GM12801 (cell line): Measurements from ENCODE around the gene ANAPC13.

Experiments used
- TF ChIP-seq, protein P1 (sequence below): IDR thresholded peaks from one replicate; pipeline ENCODE4 v1.5.1; 2011; ENCODE audit warnings: control low read depth; ENCODE audit not compliant: insufficient read length; ENCODE audit errors: extremely low read depth

The ANAPC13 gene

DNA sequence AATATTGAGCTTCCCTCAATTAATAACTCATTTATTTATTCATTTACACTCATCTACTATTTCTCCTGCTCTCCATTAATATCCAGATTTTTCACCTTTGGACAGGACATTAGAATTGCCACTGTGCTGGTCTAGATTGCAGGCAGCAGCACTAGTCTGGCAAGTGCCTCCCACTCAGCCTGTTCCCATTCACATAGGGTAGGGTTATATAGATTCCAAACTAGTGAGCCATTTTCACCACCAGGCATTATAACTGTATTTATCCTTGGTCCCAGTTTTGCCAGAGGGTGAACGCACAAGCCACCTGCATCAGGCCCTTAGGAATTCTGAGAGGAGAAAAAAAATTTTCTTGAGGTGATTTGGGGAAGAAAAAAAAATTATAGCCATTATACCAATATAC, 44.5 kb downstream of the ANAPC13 start:
- TF ChIP-seq, protein P1, sequence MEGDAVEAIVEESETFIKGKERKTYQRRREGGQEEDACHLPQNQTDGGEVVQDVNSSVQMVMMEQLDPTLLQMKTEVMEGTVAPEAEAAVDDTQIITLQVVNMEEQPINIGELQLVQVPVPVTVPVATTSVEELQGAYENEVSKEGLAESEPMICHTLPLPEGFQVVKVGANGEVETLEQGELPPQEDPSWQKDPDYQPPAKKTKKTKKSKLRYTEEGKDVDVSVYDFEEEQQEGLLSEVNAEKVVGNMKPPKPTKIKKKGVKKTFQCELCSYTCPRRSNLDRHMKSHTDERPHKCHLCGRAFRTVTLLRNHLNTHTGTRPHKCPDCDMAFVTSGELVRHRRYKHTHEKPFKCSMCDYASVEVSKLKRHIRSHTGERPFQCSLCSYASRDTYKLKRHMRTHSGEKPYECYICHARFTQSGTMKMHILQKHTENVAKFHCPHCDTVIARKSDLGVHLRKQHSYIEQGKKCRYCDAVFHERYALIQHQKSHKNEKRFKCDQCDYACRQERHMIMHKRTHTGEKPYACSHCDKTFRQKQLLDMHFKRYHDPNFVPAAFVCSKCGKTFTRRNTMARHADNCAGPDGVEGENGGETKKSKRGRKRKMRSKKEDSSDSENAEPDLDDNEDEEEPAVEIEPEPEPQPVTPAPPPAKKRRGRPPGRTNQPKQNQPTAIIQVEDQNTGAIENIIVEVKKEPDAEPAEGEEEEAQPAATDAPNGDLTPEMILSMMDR = no peak

DNA sequence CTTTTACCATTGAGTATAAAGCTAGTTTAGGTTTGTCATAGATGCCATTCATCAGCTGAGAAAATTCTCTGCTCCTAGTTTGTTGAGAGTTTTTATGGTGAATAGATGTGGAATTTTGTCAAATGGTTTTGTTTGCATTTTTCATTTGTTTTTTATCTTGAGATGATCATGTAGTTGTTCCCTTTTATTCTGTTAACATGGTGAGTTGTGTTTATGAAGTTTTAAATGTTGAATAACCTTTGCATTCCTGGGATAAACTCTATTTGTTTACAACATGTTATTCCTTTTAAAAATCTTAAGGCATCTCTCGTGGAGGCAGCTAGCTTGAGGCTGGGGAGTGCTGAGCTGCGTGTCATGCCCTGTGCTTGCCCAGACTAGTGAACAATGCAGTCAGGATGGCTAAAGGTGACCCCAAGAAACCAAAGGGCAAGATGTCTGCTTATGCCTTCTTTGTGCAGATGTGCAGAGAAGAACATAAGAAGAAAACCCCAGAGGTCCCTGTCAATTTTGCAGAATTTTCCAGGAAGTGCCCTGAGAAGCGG, 48.5 kb downstream of the ANAPC13 start:
- TF ChIP-seq, protein P1 = no peak

DNA sequence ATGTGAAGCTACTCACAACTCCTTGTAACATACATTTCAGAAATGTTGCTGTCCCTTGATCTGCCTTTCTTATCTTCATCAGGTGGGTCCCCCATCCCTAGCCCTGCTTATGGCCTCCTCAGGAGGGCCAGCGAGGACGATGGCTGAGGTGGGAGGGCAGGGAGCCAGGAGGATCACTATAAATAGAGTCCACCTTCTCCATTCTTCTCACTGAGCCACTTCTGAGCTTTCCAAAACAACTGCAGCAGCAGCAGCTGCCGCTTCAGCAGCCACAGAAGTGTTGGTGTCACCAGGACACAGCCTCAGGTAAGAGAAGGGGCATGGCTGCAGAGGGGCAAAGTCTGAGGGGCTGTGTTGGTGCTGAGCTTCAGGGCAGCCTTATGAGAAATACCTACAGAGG, 53.5 kb downstream of the ANAPC13 start:
- TF ChIP-seq, protein P1 = no peak

DNA sequence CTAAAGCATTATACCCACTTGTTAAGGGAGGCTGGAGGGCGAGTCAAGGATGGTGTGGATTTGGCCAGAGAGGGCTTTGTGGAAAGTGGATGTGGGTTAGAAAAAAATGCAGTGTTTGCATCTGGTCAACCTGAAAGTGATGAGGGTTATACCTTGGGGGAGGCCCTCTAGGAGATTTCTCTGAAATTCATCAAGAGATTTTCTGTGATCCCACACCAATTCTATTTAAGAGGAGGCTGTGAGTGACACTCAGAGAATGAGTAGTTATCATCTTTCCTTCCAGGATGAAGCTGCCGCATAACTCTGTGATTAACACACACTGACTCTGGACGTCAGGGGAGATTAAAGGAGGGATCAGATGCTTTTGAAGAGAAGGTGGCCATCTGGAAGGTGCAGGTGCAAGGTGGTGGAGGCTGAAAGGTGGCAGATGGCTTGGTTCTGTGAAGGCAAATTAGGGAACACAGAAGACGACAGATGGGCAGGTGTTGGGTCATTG, 54.8 kb downstream of the ANAPC13 start:
- TF ChIP-seq, protein P1 = no peak

DNA sequence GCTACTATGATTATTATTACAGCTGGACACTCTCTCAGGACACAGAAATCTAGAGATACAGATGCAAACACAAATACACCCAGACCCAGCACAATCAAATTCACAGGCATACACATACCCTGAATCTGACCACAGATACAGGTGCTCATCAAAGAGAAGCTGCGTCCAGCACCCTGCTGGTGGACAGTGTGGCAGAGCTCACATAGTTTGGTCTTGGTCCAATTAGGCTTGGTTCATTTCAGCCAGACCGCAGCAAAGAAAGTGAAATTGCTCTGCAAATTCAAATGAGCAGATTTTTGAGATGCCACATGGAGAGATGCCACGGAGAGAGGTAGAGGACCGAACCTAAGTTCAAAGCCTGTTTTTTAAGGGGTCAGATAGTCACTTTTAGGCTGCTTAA, 55.6 kb downstream of the ANAPC13 start:
- TF ChIP-seq, protein P1 = no peak

DNA sequence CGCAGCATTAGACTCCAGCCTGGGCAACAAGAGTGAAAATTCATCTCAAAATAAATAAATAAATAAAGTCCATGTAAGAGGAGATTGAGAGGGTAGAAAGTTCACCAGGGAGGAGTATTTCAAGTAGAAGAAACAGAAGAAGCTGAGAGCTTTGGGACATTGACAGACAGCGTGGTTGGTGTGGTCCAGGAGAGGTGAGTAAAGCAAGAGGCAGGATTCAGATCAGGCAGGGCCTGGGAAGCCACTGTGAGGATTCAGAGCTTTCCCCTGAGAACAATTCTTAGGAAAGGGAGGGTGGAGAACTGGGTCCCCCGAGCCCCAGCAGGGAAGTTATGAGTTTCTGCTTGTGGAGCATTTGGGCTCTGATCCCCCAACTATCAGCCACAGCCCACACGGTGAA, 57.4 kb downstream of the ANAPC13 start:
- TF ChIP-seq, protein P1 = no peak
